ENCODE measurements around the gene ZSCAN26.
"Not testable (repeated sequence)": the region's sequence is repeated elsewhere in the genome, so short reads cannot be mapped to it uniquely, and the experiment has no call there.

The ZSCAN26 gene

DNA sequence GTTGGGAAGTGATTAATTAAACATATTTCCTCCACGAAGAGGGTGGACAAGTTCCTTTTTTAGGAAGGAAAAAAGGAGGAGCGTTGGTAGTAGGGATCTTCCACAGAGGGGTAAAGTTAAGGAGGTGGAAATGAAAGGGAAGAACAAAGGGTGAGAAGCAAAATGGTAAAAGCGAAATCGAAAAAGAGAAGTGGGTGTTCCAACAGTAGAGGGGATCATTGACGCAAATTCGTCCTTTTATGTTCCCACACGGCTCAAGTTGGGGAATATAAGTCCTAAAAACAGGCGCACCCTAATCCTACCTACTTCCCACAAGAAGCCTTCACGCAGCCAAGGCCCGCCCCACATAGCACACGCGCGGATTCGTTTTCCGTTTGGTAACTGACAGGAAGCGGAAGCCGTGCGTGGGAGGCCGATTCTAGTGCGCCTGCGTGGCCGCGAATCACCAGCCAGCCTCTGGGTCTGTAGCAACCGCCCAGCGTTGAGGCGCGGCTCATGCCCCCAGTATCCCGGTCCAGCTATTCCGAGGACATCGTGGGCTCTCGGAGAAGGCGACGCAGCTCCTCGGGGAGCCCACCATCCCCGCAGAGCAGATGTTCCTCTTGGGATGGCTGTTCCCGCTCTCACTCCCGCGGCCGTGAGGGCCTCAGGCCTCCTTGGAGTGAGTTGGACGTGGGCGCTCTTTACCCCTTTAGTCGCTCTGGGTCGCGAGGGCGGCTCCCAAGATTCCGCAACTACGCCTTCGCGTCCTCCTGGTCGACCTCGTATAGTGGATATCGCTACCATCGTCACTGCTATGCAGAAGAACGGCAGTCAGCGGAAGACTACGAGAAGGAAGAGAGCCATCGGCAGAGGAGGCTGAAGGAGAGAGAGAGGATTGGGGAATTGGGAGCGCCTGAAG, 7.8 kb upstream of the ZSCAN26 start, which contains the start of gene NKAPL:
TSS of gene NKAPL (plus strand) at position 421 of the 901 bp plus-strand sequence. CDS start at position 496, 75 bp downstream.
- DNase-seq = peak; percentile 41 to 69

DNA sequence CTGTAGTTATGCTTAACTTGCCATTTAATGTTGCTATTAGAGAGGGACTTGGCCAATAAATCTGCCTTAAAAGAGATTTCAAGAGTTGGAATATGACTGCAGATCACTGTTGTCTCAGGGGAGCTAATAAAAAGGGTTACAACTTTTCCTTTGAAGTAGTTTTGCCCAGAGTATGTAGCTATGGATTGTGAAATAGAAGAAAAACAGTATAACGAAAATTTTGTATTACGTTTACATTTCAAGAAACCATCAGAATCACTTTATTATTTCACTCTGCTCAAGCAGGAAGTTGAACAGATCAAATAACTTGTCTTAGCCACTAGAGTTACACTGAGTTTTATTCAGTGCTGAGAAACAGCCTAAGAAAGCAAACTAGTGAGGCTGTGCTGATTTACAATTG, 3.0 kb upstream of the ZSCAN26 start:
- DNase-seq = no peak

DNA sequence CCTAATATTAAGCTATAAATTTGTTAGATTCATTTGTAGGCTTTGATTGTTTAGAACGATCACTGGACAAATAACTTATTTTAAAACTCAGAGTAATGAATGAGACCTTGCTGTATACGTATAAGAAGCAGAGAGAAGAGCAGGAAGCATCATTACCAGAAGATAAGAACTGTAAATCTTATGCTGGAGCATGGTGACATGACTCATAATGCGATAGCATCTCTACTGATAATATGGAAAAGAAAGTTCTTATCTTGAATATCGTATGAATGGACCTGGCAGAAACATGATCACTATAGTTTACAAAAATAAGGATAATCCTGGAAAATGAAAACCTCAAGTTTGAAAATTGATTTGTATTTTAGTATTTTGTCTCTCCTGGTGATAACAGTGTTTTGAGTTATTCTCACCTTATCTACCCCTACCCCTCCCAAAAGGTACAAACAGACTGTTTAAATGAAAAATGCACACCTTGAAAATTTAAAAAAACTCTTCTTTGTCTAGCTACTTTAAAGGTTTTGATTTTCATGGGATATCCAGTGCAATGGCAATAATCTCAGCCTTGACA, 2.0 kb upstream of the ZSCAN26 start:
- DNase-seq = no peak

DNA sequence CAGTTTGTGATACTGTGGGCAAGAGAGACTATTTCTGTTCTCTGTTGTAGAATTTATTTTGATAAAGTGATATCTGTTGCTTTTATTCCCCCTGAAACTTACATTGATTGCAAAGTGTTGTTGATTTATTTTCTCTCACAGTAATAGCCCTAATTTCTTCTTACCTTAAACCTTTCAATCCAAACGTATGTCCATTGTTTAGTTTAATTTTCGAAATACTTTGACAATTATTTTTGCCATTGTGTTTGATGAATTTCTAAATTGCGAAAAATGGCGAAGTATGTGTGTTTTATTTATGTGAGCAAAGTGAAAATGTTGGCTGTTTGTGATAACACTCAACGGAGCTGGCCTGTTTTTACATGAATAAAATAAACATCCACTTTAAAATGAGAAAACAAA, 381 bp upstream of the ZSCAN26 start:
- no peak for DNase-seq

DNA sequence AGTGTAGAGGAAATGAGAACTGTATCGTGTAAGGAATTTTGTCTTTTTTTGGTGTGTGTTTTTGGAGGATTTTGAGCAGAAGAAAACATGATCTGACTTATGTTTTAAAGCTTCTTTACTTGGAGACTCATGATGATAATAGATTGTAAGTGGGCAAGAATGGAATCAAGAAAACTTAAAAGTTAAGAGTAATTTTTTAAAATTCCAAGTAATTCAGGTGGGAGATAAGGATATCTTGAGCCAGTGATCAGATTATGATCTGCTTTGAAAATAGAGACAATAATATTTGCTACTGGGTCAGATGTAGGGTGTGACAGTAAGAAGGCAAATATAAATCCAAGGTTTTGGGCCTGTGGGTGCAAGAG, 734 bp downstream of the ZSCAN26 start:
- DNase-seq = no peak

DNA sequence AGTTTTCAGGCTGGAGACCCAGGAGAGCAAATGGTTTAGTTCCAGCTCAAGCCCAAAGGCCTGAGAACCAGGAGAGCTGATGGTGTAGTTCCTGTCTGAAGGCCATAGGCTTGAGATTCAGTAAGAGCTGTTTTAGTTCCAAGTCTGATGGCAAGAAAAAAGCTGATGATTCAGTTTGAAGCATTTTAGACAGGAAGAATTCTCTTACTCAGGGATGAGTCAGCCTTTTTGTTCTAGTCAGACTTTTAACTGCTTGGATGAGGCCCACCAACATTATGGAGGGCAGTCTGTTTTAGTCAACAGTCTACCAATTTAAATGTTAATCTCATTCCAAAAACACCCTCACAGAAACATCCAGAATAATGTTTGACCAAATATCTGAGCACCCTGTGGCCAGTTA, 2.5 kb downstream of the ZSCAN26 start:
- no peak for DNase-seq

DNA sequence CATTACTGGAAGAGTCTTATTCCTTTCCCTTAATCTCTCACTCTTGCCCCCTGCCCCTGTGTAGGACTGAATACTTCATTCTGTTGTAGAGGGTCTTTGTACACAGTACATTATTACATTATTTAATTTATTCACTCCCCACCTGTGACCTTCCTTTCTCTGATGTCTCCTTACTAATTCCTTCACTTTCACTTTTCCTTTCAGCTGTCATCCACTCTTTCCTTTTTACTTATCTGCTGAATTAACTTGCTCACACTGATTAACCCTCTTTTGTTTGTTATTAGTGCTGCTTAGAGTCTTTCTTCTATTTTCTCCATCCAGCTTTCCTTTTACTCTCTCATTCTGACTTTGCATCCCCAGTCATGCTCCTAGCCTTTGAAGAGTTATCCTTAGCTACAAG, 7.9 kb downstream of the ZSCAN26 start:
- no peak for DNase-seq

DNA sequence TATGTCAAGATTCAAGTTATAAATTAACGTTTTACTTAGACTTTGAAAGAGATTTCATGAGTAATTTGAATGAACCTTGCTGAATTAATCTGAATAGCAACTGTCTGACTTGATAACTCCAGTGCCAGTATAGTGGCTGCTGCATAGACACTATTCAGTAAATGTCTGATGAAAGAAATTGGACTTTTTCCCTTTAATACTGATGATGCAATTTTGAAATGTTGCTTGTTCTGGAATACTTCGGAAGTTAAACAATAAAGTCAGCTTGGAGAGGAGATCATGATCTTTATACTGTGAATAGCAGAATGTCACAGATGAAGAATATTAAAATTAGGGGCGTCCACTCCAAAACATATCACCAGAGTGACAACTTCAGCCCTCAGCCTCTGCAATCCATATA, 10.8 kb downstream of the ZSCAN26 start:
- DNase-seq = no peak

DNA sequence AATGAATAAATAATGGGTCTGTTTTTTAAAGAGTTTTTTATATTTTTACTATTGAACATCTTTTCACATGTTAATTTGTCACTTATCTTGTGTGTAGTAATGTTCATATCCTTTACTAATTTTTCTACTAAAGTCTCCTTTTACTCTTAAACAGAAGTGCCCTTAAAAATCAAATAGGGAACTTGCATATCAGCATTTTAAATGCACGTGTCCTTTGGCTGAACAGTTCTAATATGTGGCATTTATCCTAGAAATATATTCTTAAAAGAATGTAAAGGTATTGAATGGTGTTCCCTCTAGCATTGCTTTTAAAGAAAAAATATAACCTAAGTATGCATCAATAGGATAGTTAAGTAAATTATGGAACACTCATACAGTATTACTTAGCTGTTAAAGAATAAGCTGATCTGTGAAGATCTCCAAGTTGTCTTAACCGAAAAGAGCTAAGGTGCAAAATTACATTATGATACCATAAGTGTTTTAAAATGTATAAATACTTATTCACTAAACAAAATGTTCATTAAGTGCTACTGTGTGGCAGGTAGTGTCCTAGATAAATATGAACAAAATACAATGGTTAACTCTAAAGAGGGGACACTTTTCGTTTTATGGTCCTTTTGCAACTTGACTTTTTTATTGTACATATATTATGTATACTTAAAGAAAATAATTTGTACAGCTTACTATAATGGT, 13.8 kb downstream of the ZSCAN26 start:
- DNase-seq = no peak

DNA sequence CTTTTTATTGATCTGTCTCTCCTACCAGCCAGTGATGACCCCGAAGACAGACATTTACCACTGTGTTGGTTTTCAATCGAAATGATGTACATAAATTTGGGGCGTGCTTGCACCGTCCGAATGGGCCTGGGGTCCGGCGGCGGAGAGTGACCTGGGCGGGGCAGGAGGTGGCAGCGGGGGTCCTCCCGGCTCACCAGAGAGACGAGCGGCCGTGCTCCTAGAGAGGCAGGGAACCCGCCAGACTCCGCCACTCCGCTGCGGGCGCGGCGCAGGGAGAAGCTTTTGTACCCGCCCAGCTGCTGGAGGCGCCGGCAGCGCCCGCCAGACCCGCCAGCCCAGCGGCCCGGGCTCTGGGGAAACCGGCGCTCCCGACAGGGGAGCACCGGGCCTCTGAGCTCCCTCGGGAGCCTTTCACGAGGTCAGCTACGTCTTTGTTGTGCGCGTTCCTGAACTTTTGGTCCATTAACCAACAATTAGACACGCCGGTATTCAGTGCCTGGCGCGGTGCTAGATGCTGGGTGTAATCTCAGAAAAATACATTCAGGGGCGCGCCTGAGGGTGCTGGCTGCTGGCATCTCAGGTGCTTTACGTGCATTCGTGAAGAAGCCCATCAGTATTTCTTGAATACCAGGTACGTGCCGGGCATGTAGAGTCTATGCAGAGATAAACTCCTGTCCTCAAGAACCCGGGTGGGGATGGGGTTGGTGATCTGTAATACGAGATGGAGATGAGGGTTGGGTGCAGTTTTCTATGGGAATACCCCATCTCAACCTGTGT, 14.5 kb downstream of the ZSCAN26 start, which contains the start of gene PGBD1:
TSS of gene PGBD1 (plus strand) at position 285 of the 777 bp plus-strand sequence. CDS start 2,242 bp downstream, outside the sequence.
- peak; percentile 53 to 56 for DNase-seq

DNA sequence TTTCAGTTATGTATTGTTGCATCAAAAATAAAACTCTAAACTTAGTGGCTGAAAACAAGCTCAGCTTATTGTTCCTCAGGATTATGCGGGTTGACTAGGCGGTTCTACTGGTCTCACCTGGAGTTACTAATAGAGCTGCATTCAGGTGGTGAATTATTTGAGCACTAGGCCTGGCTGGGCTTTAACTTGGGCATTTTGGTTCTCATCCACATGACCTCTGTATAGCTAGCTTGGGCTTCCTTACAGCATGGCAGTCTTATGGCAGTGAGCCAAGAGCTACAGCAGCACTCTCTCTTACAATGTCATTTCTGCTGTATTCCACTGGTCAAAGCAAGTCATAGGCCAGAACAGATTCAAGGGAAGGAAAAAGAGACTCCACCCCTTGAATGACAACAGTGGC, 16.0 kb downstream of the ZSCAN26 start:
- no peak for DNase-seq

DNA sequence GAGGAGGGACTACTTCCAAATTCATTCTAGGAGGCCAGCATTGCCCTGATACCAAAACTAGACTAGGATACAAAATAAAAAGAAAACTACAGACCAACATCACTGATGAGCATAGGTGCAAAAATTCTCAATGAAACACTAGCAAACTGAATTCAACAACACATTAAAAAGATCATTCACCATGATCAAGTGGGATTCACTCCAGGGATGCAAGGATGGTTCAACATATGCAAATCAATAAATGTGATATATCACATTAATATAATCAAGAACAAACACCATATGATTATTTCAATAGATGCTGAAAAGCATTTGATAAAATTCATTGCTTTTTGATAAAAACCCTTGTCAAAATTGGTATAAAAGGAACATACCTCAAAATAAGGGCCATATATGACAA, 24.6 kb downstream of the ZSCAN26 start:
- DNase-seq = no peak

DNA sequence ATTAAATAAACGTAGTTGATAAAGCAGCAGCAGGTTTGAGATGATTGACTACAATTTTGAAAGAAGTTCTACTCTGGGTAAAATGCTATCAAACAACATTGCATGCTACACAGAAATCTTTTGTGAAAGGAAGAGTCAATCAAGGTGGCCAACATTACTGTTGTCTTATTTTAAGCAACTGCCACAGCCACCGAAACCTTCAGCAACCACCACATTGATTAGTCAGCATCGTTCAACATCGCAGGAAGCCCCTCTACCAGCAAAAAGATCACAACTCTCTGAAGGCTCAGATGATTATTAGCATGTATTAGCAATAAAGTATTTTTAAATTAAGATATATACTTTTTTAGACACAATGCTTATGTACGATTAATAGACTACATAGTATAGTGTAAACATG, 28.4 kb downstream of the ZSCAN26 start:
- DNase-seq = no peak

DNA sequence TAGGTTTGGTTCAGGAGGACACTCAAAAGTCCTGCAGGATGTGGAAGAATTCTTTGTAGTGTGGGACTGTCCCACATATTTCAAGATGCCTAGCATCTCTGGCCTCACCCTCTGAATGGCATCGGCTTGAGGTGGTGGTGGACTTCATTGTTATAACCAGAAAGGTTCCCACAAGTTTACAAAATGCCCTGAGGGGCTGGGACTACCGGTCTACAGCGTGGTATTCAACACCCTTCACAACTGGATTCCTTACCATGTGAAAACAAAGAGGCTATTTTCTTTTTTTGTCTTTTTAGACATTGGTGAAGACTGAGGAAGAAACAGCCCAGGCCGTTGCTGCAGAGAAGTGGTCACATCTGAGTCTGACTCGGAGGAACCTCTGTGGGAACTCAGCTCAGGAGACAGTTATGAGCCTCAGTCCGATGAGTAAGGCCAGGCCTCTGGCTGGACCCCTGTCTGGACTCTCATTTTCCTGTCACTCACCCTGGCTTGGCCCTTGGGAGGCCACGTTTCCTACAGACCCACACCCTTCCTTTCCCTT, 29.6 kb downstream of the ZSCAN26 start:
- no peak for DNase-seq

DNA sequence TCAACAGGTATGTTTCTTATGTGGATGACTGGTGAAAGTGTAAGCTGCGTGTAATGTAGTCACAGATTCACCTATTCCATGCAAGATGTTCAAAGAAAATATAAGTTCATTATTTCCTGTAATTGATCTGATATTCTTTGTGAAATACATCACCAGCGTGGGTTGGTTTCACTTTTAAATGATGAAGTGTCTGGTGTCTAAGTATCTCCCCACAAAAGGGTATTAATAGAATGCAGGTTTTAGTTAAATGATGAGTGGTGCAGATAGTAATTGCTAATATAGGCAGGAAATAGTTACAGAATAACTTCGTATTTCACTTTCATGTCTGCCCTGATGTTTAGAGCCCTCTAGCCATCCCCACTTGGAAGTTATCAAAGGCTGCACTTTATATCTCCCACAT, 36.6 kb downstream of the ZSCAN26 start:
- DNase-seq = peak in 1 of 2 donors; percentile 2

DNA sequence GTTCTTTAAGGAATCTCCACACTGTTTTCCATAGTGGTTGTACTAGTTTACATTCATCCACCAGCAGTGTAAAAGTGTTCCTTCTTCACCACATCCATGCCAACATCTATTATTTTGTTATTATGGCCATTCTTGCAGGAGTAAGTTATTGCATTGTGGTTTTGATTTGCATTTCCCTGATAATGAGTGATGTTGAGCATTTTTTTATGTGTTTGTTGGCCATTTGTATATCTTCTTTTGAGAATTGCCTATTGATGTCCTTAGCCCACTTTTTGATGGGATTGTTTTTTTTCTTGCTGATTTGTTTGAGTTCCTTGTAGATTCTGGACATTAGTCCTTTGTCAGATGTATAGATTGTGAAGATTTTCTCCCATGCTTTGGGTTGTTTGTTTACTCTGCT, 39.4 kb downstream of the ZSCAN26 start:
- not testable (repeated sequence) for DNase-seq

DNA sequence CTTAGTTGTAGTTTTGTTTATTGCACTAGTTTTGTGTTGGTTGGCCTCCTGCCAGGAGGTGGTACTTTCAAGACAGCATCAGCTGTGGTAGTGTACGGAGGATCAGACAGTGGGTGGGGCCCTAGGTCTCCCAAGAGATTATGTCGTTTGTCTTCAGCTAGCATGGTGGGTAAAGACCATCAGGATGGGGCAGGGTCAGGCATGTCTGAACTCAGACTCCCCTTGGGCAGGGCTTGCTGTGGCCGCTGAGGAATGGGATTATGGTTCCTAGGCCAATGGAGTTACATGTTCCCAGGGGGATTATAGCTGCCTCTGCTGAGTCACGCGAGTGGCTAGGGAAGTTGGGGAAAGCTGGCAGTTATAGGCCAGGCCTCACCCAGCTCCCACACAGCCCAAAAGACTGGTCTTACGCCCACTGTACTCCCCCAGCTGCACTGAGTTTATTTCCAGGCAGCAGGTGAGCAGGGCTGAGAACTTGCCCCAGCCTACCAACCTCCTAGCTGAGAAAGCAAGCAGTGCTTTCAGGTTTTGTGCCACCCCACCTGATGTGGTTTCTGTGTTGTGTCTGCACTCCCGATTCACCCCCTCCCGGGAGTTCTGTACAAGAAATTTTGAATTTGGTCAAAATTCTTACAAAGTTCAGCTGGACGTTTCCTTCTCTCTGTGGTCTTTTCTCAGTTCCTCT, 44.3 kb downstream of the ZSCAN26 start:
- no peak for DNase-seq

DNA sequence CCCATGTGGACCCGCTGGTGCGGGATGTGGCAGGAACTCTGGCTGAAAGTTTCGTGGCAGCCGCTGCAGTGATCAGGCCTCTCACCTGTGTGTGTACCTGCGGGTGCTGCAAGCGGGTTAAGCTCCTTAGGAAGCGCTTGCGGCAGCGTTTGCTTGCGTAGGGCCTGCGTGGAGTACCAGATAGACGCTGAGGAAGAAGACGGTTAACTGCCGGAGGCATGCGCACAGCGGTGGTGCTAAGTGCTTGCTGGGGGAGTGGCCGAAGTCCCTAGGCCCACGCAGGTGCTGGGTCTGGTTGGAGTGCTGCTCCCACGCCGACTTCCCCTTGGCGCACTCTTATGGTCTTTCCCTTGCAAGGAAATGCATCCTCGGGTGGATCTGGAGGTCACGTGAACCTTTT, 46.0 kb downstream of the ZSCAN26 start:
- DNase-seq = no peak

DNA sequence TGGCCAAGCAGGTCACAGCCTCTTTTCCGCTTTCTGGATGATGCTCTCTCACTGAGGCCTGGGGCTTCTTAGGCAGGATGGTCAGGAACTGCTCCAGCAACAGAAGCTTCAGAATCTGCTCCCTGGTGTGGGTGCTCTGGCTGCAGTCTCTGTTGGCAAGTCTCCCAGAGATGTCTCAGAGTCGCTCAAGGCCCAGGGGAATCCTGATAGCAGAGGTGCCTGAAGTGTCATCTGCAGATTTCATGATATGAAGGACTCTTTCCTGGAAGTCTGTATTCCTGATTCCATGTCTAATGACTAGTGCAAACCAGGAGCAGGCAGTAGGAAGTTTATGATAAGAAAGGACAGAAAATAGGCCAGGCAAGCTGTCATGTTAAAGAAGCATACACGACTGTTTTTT, 48.7 kb downstream of the ZSCAN26 start:
- DNase-seq = no peak

DNA sequence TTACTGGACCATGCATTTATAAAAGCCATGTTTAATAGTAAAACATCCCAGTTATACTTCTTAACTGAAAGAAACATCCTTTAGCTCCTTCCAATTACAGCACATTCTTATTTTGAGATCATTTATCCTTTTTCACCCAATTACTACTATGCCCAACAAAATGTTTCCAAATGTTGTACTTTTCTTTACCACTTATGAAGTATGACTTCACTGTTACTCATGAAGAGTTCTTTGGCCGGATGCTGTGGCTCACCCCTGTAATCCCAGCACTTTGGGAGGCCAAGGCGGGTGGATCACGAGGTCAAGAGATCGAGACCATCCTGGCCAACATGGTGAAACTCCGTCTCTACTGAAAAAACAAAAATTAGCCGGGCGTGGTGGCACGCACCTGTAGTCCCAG, 50.9 kb downstream of the ZSCAN26 start:
- DNase-seq = not testable (repeated sequence)

DNA sequence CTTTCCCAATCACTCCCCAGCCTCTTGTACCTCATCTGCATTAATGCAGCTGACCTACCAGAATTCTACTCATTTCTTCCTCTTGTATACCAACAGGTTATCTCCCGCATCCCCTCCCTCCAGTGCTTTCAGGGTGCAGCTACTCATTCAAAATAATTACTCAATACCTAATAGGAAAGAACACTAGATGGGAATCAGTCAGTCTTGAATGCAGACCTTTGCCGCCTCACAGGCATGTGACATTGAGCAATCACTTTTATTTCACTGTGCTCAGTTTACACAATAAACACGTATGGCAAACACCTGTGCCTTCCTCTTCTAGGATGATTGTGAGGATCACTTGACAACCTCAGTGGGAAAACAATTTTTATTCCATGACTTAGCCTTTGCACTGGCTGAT, 55.7 kb downstream of the ZSCAN26 start:
- DNase-seq = no peak

DNA sequence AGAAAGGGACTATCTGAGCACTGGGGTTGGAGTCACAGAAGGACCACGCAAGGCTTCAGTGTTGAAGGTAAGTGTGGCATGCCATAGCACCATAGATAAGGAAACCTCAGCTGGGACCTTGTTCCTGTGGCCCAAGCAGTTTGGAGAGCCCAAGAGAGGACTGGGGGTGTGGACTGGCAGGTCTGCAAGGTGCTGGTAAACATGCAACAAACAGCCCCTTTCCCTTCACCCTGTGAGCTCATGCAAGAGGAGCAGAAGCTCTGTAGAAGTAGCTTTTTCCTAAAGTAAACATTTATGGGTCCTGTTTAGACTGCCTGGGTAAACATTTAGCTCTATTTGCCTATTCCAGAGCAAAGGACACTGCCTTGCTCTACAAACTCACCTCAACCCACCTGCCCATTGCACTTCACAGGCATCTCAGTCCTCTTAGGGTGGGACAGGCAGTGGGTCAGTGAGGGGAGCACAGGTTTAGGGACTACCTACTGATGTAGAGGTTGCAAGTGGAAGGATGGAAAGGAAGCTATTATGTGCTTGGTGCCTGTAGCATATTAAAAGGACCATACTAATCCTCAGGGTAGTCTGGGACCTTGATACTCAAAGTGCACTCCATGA, 57.0 kb downstream of the ZSCAN26 start:
- DNase-seq = no peak

All from stimulated activated CD4-positive, alpha-beta T cell treated with anti-CD3 and anti-CD28 coated beads, Interleukin-2, amount 100 ng/mL, for 48 hours (primary cell).